ENCODE results near the gene LCNL1.

LCNL1 gene

GRCh38 chr9:136951541-136952320, 31.1 kb upstream of the LCNL1 start, which contains the start of gene LCN12:
Gene LCN12 (plus strand): TSS chr9:136952273. CDS start chr9:136952328, 55 bp downstream.
- Mint-ChIP-seq H3K4me3 (no peak within 1 kb of the TSS), H3K9me3 (peaks cover 6% of the 10 kb centered on the region), H3K27me3 (peaks cover 10% of the 10 kb centered on the region), H3K36me3 (no peaks in the 10 kb centered on the region), H3K27ac (no peak within 1 kb of the TSS), H3K4me1 (peaks cover 16% of the 10 kb centered on the region)
- no peak for DNase-seq
- CTCF ChIA-PET: interaction anchor here (0.8 to 1.4 kb wide), 3 partner anchors 17 to 83 kb away, joined by 3 to 5 read pairs (median 3); no protein-coding TSS in a partner anchor

GRCh38 chr9:136952321-136952850, 30.4 kb upstream of the LCNL1 start:
- Mint-ChIP-seq H3K9me3 (peaks cover 7% of the 10 kb centered on the region), H3K4me1 (peaks cover 16% of the 10 kb centered on the region), H3K4me3 (no peak overlapping the region), H3K27me3 (peaks cover 10% of the 10 kb centered on the region), H3K27ac (no peak overlapping the region), H3K36me3 (no peaks in the 10 kb centered on the region)
- CTCF ChIA-PET: no interaction called here
- DNase-seq: no peak

- Mint-ChIP-seq H3K4me1 (peaks cover 14% of the 10 kb centered on the region), H3K27ac (no peak overlapping the region), H3K4me3 (no peak overlapping the region), H3K27me3 (peaks cover 10% of the 10 kb centered on the region), H3K36me3 (no peaks in the 10 kb centered on the region), H3K9me3 (peaks cover 7% of the 10 kb centered on the region)
- DNase-seq: no peak
- CTCF ChIA-PET: no interaction called here
These were observed 29.7 kb upstream of the LCNL1 start for GRCh38 chr9:136952876-136953770.

DNA sequence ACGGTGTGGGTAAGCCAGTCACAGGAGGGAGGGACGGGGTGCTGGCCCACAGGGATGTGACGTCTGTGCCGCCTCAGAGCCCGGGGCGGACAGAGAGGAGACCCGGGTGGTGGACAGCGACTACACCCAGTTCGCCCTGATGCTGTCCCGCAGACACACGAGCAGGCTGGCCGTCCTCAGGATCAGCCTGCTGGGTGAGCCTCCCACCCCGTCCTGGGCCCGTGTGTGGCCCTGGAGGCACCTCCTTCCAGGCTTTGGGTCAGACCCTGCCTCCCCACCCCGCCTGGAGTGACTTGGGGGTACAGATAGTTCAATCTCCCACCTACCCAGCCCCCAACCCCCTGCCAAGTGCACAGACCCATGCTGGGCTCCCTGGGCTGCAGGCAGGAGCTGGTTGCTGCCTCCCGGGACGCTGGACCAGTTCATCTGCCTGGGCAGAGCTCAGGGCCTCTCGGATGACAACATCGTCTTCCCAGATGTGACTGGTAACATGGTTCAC, 29.0 kb upstream of the LCNL1 start:
- Mint-ChIP-seq H3K27ac (no peak overlapping the region), H3K9me3 (peaks cover 7% of the 10 kb centered on the region), H3K4me3 (no peak overlapping the region), H3K27me3 (peaks cover 17% of the 10 kb centered on the region), H3K4me1 (peaks cover 11% of the 10 kb centered on the region), H3K36me3 (no peaks in the 10 kb centered on the region)
- no peak for DNase-seq
- CTCF ChIA-PET: no interaction called here

DNA sequence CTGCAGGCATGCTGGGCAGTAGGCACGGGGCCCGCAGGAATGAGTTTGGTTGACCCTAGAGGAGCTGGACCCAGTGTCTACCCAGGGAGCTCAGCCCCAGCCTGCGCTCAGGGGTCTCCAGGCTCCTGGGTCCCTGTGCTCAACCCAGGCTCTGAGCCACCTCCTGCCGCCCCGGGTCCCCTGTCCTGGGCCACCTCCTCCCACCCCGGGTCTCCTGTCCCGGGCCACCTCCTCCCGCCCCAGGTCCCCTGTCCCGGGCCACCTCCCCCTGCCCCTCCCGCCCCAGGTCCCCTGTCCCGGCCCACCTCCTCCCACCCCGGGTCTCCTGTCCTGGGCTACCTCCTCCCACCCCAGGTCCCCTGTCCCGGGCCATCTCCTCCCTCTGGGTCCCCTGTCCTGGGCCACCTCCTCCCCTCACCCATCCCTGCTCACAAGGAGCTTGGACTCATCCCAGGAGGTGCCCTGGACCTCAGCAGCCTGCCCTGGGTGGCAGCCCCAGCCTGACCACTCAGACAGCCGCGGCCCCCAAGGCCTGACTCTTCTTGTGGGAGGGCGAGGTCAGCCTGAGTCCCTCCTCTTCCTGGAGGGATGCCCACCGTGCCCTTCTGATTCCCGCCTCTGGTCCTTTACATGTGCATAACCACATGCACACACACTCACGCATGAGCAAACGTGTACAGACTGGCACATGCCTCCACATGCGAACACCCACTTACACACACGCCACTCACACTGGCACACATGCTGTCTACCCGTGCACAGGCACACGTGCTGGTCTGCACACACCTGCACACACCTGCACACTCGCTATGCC, 28.3 kb upstream of the LCNL1 start:
- Mint-ChIP-seq H3K9me3 (peaks cover 7% of the 10 kb centered on the region), H3K27me3 (peaks cover 17% of the 10 kb centered on the region), H3K36me3 (no peaks in the 10 kb centered on the region), H3K27ac (no peak overlapping the region), H3K4me3 (no peak overlapping the region), H3K4me1 (peaks cover 10% of the 10 kb centered on the region)
- no peak for DNase-seq
- CTCF ChIA-PET: no interaction called here

- no peaks in the 10 kb centered on the region for H3K36me3 Mint-ChIP-seq
- CTCF ChIA-PET: no interaction called here
- no peak for DNase-seq
- H3K4me3 Mint-ChIP-seq: no peak overlapping the region
- no peak overlapping the region for H3K27ac Mint-ChIP-seq
- peaks cover 17% of the 10 kb centered on the region for H3K27me3 Mint-ChIP-seq
- H3K9me3 Mint-ChIP-seq: peaks cover 7% of the 10 kb centered on the region
- H3K4me1 Mint-ChIP-seq: peaks cover 12% of the 10 kb centered on the region
These were observed 27.4 kb upstream of the LCNL1 start for GRCh38 chr9:136955202-136955942.

- no peak overlapping the region for H3K27ac Mint-ChIP-seq
These were observed 26.9 kb upstream of the LCNL1 start for GRCh38 chr9:136955943-136956335.

DNA sequence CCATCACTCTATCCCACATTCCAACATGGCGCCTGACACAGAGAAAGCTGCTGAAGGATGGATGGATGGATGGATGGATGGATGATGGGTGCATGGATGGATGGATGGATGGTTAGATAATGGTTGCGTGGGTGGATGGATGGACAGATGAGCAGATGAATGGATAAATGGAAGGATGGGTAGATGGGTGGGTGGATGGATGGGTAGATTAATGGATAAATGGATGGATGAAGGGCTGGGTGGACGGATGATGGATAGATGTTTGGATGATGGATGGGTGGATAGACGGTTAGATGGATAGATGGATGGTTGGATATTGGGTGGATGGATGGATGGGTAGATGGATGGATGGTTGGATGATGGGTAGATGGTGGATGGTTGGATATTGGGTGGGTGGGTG, 26.2 kb upstream of the LCNL1 start:
- Mint-ChIP-seq H3K27me3 (peaks cover 19% of the 10 kb centered on the region), H3K9me3 (peaks cover 7% of the 10 kb centered on the region), H3K4me1 (peaks cover 16% of the 10 kb centered on the region), H3K27ac (no peak overlapping the region), H3K4me3 (no peak overlapping the region), H3K36me3 (no peaks in the 10 kb centered on the region)
- CTCF ChIA-PET: no interaction called here
- no peak for DNase-seq

More at GRCh38 chr9:136955943-136956335, 26.9 kb upstream of the LCNL1 start:
- no peaks in the 10 kb centered on the region for H3K36me3 Mint-ChIP-seq
- H3K4me3 Mint-ChIP-seq: no peak overlapping the region
- DNase-seq: no peak
- CTCF ChIA-PET: no interaction called here
- H3K9me3 Mint-ChIP-seq: peaks cover 7% of the 10 kb centered on the region
- H3K27me3 Mint-ChIP-seq: peaks cover 17% of the 10 kb centered on the region
- H3K4me1 Mint-ChIP-seq: peaks cover 14% of the 10 kb centered on the region

DNA sequence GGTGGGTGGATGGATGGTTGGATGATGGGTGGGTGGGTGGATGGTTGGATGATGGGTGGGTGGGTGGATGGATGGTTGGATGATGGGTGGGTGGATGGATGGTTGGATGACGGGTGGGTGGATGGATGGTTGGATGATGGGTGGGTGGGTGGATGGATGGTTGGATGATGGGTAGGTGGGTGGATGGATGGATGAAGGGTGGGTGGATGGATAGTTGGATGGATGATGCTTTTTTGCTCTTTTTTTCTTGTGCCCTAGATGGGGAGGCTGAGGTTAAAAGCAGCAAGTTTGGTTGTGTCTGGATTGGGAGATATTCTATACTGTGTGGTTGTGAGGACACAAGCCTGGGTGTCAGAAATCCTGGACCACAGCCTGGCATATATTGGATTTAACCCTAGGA, 25.3 kb upstream of the LCNL1 start:
- no peak for DNase-seq
- Mint-ChIP-seq H3K27me3 (peaks cover 21% of the 10 kb centered on the region), H3K27ac (no peak overlapping the region), H3K9me3 (peaks cover 7% of the 10 kb centered on the region), H3K4me3 (no peak overlapping the region), H3K36me3 (no peaks in the 10 kb centered on the region), H3K4me1 (peaks cover 21% of the 10 kb centered on the region)
- CTCF ChIA-PET: no interaction called here

DNA sequence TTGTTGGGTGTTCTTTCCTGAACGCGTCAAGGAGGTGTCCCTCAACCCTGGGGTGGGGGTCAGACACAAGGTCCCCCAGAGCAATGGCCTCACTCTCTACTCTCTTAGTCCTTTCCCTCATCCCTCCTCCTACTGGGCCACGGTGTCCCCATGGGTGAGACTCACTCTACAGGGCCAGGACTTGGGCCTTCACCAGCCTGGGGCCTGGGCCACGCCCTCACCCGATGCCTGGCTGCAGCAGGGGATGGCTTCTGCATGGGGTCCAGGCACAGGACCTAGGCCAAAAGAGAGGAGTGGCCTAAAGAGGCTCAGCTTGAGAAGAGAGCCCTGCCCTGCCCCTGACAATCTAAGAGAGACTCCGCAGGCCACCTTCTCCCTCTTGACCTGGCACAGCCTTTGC, 24.9 kb upstream of the LCNL1 start:
- DNase-seq: no peak
- H3K27ac Mint-ChIP-seq: no peak overlapping the region
- no peak overlapping the region for H3K4me3 Mint-ChIP-seq
- CTCF ChIA-PET: no interaction called here
- peaks cover 26% of the 10 kb centered on the region for H3K4me1 Mint-ChIP-seq
- peaks cover 7% of the 10 kb centered on the region for H3K9me3 Mint-ChIP-seq
- no peaks in the 10 kb centered on the region for H3K36me3 Mint-ChIP-seq
- H3K27me3 Mint-ChIP-seq: peaks cover 21% of the 10 kb centered on the region

- CTCF ChIA-PET: interaction anchor here (0.9 kb wide), 1 partner anchor 16 kb away, joined by 3 read pairs; no protein-coding TSS in a partner anchor
- Mint-ChIP-seq H3K27ac (no peak overlapping the region), H3K27me3 (peaks cover 21% of the 10 kb centered on the region), H3K36me3 (no peaks in the 10 kb centered on the region), H3K4me1 (peaks cover 31% of the 10 kb centered on the region), H3K4me3 (no peak overlapping the region), H3K9me3 (peaks cover 7% of the 10 kb centered on the region)
- DNase-seq: no peak
These were observed 24.3 kb upstream of the LCNL1 start for GRCh38 chr9:136958473-136958872.

DNA sequence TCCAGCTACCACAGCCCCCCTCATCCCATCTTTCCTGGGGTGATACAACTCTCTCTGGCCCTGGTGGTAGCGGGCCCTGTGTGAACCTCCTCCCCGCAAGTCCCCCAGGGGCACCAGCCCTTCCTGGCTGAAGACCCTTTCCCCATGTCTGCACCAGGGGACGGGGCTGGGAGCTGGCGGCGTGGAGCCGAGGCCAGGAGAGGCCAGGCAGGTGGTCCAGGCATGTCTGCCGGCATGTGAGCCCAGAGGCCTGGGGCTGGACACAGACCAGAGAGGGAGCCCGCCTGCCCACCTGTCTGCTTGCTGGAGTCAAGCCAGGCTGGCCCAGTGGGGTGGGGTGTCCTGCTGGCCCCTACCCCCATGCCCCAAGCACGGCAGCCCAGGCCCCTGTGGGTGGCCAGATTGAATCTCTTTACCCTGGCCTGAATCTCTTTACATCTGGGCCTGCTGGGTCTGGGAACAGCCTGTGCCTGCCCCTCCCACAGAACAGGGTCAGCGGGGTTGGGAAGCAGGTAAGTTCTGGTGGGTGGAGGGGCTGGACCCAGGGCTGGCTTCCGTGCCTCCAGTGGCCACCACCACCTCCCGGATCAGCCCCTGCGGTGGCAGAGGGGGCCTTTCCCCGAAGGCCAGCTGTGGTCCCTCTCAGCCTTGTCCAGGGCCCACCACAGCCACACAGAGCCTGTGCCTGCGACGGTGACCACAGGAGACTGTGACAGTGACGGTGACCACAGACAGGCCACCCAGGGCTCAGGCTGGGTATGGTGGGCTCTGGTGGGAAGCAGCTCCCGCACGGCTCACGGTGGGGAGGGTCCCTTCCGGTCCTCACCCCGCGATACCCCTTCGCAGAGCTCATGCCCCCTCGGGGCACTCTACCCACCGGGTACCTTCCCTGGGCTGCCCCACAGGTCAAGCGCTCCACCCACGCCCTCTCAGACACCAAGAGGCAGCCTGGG, 23.6 kb upstream of the LCNL1 start:
- DNase-seq: no peak
- Mint-ChIP-seq H3K36me3 (no peaks in the 10 kb centered on the region), H3K27ac (no peak overlapping the region), H3K27me3 (peaks cover 21% of the 10 kb centered on the region), H3K4me3 (no peak overlapping the region), H3K4me1 (peaks cover 31% of the 10 kb centered on the region), H3K9me3 (peaks cover 7% of the 10 kb centered on the region)
- CTCF ChIA-PET: interaction anchor here (0.5 to 0.9 kb wide), 2 partner anchors 12 to 16 kb away, joined by 3 read pairs; no protein-coding TSS in a partner anchor
